ENCODE results near the gene CDK5RAP2.
"Not testable (repeated sequence)": the region's sequence is repeated elsewhere in the genome, so short reads cannot be mapped to it uniquely, and the experiment has no call there.

The CDK5RAP2 gene

DNA sequence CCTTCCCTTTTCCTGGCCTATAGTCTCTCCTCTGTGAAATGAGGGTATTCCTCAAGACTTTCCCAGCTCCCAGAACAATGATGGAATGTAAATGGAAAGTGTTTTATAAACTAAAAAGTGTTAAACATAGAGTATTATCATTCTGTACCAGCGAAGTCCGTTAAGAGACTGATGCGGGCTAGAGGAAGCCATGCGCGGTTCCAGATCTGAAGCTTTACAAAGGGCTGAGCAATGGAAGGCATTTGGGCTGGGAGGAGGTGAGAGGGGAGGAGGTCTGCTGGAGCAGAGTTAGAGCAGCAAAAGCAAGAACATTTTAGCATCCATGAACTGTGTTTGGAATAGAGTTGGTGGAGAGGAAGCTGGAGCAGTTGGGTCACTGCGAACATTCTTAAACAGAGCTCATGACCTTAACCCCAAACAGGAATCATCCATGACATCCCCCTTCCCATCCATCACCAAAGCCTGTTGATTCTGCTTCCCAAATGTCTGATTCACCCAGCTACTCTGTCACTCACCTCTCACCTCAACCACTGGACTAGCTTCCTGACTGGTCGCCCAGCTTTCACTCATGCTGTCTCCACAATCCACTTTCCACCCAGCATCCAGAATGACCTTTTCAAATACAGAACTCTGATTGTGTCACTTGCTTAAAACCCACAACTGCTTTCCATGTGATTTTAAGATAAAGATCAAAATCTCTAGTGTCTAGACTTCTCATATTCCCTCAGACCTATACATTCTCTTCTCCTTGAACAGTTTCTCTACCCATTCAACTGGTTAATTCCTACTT lies 37.1 kb downstream of the CDK5RAP2 start:
- DNase-seq (ENCODE audit: low spot score): no peak

DNA sequence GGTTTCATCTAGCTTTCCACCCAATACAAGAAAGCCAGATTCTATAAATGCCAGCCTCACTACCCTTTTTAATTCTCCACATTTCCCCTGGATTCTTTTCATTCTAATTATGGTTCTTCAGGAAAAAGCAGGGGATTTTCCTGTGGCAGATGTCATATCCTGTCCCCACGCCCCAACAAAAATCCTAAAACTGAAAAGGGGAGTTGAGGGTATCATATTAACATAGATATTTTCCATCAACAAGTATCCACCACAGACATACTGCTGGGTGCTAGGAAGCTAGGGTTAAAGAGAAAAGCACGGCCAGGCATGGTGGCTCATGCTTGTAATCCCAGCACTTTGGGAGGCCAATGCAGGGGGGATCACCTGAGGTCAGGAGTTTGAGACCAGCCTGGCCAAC lies 38.0 kb downstream of the CDK5RAP2 start:
- no peak for DNase-seq (ENCODE audit: low spot score)

- no peak for DNase-seq (ENCODE audit: low spot score)
Observed at GRCh38 chr9:120539951-120540350, 40.0 kb downstream of the CDK5RAP2 start.

DNA sequence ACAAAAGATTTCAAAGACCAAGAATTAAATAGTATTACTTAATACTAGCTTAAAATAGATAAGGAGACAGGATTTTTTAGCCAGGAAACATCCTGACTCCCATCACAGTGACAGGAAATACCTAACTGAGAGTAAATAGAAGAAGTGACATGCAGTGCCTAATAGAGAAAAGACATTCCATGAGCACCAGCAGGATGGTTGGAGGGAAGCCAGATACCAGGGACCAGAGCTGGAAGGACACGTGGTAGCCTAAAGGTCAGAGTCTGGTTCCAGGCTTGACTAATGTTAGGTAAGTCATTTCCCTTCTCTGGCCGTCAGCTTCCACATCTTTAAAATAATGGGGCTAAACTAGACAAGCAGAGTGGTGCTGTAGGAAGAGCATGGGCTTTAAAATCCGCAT lies 41.6 kb downstream of the CDK5RAP2 start:
- no peak for DNase-seq (ENCODE audit: low spot score)

- no peak for DNase-seq (ENCODE audit: low spot score)
Observed at GRCh38 chr9:120536949-120537640, 42.9 kb downstream of the CDK5RAP2 start.

DNA sequence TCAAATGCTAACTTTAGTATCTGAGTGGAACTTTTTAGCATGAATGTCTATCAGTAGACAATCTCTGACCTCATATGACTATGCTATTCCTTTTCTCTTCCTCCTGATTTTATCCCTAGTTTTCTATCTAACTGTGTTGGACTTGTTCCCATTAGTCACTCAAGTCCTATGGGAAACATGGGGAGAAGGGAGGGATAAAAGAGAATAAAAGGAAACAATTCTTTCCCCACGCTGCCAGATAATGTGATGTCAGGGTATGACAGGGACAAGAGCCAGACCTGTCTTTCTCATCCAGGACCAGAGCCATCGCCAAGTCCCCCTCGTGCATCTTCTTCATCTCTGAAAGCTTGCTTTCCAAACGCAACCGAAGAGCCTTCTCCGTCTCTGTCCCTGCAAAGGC lies 43.9 kb downstream of the CDK5RAP2 start:
- no peak for DNase-seq (ENCODE audit: low spot score)

DNA sequence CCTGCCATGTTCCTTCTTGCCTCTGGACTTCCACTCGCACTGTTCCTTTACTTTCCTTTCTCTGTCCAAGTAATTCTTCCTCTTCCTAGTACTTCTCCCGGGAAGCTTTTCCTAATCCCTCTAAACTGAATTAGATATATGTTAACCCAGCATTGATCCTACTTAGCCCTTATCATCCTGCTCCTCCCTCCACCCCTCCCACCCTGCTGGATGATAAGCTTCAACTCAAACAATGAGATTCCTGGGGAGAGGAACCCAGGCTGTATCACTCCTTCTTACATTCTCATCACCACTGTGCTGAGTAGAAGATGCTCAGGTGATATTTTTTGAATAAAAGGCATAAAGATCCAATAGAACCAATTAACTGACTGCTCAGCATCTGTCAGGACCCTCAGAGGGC lies 45.7 kb downstream of the CDK5RAP2 start:
- no peak for DNase-seq (ENCODE audit: low spot score)

GRCh38 chr9:120532891-120533290 lies 47.1 kb downstream of the CDK5RAP2 start:
- DNase-seq (ENCODE audit: low spot score): no peak

DNA sequence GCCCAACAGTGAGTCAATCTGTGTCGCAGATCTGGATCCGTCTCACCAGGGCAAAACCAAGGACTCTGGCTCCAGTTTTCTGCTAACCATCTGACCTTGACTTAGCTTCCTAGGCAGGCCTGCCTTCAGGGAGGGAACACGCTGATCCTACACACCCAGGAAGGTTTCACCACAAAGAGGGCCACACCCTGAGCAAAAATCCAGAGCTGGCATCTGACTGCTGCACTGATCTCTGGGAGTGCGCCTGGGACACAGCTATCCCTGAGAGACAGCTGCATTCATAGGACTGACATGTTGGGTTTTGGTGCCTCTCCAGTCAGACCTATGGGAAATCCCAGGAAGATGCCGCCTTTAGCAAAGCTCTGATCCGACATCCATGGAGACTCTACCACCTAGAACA lies 47.5 kb downstream of the CDK5RAP2 start:
- peak; percentile 73 for DNase-seq (ENCODE audit: low spot score)

- DNase-seq (ENCODE audit: low spot score): peak; percentile 45
Observed at GRCh38 chr9:120531683-120532300, 48.2 kb downstream of the CDK5RAP2 start.

GRCh38 chr9:120530220-120530832 lies 49.6 kb downstream of the CDK5RAP2 start:
- DNase-seq (ENCODE audit: low spot score): not testable (repeated sequence)

- DNase-seq (ENCODE audit: low spot score): no peak
Observed at GRCh38 chr9:120528829-120529228, 51.1 kb downstream of the CDK5RAP2 start.

GRCh38 chr9:120528327-120528726 lies 51.6 kb downstream of the CDK5RAP2 start:
- DNase-seq (ENCODE audit: low spot score): no peak

DNA sequence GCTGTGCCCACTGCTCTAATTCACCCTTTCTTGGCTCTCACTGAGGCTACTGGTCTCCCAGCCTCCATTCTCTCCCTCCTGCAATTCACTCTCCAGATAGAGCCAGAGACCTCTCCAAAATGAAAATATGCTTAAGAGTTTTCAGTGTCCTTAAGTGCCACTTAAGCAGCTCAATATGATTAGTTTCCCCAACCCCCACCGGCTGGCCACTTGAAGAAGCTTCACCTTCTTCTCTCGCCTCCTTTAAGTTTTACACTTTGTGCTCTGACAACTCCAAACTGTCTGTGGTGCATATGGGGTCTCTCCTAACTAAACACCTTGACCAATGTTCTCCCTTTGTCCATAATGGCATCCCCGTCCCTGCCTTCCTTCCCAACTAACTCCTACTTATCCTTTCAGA lies 53.4 kb downstream of the CDK5RAP2 start:
- no peak for DNase-seq (ENCODE audit: low spot score)

DNA sequence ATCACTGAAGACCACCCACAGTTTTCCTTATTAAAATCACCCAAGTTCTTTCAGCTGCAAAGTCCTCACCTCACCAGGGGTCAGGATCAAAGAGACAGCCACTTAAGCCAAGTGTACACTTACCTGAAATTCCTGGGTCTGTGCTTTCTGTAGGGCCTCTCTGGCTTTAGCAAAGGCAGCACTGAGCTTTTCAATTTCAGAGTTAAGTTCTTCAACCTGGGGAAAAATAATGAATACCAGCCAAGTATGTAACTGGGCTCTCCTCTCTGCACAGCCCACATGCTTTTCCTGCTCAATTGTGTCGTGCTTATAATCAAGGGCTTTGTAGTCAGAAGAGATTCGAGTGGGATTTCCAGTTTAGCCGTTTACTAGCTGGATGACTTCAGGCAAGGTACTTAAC lies 55.1 kb downstream of the CDK5RAP2 start:
- no peak for DNase-seq (ENCODE audit: low spot score)

- DNase-seq (ENCODE audit: low spot score): no peak
Observed at GRCh38 chr9:120524038-120524437, 55.9 kb downstream of the CDK5RAP2 start.

DNA sequence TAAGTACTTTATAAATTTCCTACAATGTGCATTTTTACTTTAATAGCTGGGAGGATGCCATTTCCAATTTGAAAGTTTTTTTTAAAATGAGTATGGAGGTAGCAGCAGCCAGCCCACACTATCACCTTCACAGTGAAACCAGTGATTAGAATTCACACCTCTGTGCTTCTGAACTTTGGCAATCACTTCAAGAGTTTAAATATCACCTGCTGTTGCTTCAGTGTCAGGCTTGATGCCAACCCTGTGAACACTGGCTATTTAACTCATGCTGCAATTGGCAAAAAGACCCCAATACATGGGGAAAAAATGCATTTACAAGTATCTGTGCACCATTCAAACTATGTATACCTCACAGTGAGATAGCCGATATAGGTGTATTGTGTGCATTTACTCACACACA lies 57.4 kb downstream of the CDK5RAP2 start:
- no peak for DNase-seq (ENCODE audit: low spot score)

DNA sequence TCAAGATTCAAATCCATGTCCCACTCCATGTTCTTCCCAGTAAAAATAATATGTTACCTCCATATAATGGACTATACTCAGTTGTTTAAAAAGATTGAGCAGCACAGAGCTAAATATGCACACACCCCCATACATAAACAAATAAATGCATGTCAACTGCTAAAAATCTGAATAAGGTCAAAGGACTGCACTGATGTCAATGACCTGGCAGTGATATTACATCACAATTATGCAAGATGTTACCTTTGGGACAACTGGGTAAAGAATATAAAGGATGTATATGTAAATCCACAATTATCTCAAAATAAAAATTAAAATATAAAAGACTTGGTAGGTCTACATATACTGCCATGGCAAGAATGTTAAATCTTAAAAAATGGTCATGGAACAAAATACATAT lies 57.9 kb downstream of the CDK5RAP2 start:
- DNase-seq (ENCODE audit: low spot score): no peak

DNA sequence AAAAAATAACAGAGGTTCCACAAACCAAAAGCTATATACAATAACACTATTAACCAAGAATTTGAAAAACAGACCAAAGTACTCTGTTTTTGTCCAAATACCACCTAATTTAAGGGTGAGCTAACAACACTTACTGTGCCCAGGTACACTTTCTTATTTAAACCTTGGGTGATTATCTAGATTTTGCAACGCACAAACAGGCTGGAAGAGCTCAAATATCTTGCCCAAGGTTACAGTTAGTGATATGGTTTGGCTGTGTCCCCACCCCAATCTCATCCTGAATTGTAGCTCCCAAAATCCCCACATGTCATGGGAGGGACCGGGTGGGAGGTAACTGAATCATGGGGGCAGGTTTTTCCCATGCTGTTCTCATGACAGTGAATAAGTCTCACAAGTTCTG lies 58.9 kb downstream of the CDK5RAP2 start:
- DNase-seq (ENCODE audit: low spot score): no peak

DNA sequence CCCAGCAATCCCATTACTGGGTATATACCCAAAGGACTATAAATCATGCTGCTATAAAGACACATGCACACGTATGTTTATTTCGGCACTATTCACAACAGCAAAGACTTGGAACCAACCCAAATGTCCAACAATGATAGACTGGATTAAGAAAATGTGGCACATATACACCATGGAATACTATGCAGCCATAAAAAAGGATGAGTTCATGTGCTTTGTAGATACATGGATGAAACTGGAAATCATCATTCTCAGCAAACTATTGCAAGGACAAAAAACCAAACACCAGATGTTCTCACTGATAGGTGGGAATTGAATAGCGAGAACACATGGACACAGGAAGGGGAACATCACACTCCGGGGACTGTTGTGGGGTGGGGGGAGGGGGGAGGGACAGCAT lies 64.0 kb downstream of the CDK5RAP2 start:
- DNase-seq (ENCODE audit: low spot score): not testable (repeated sequence)

- not testable (repeated sequence) for DNase-seq (ENCODE audit: low spot score)
Observed at GRCh38 chr9:120515481-120515880, 64.5 kb downstream of the CDK5RAP2 start.

- DNase-seq (ENCODE audit: low spot score): no peak
Observed at GRCh38 chr9:120514405-120514804, 65.6 kb downstream of the CDK5RAP2 start.
